Posterior cingulate gyrus (tissue), 11 donors: ENCODE data around the gene SYNJ2.

ENCODE experiments used
- DNase-seq, 10 donors: peaks; one replicate each; pipeline versions ENCODE4 v3.0.0 to v3.0.0-alpha.2; 2020 to 2021; ENCODE audit warnings: mixed read lengths in 3 of 10
- intact Hi-C: fragments of 100-400 bp; cut with DNase I; formaldehyde crosslinking; loops from one replicate; pipeline ENCODE4 v1.15.1; 2023

The SYNJ2 gene

GRCh38 chr6:158064725-158065251 lies 83.1 kb downstream of the SYNJ2 start:
- DNase-seq = peak in 2 of 10 donors; percentile 54 to 62
- intact Hi-C loops = no loop called here

DNA sequence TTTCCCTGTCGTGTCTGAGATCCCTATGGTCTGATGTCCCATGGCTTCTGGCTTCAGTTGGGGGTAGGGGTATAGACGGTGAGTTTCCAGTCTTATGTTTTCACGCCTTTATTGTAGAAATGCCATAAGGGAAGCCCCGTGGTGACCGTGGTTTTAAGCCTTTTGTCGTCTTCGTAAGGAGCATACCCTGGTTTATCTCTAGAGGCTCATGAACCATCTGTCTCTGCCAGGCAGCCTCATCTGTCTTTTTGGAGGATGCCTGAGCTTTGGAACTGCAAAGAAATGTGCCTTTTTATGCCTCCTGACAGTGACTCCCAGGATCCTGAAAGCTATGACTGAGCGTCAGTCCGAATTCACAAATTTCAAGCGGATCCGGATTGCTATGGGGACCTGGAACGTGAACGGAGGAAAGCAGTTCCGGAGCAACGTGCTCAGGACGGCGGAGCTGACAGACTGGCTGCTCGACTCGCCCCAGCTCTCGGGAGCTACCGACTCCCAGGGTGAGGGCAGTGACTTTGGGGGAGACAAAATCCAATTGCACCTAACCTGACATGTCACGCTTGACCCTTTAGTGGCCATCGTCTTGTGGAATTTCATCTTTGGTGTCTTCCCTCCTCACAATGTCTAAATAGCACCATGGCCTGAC lies 84.6 kb downstream of the SYNJ2 start:
- intact Hi-C loops = no loop called here
- peak in 2 of 10 donors; percentile 40 to 76 for DNase-seq

DNA sequence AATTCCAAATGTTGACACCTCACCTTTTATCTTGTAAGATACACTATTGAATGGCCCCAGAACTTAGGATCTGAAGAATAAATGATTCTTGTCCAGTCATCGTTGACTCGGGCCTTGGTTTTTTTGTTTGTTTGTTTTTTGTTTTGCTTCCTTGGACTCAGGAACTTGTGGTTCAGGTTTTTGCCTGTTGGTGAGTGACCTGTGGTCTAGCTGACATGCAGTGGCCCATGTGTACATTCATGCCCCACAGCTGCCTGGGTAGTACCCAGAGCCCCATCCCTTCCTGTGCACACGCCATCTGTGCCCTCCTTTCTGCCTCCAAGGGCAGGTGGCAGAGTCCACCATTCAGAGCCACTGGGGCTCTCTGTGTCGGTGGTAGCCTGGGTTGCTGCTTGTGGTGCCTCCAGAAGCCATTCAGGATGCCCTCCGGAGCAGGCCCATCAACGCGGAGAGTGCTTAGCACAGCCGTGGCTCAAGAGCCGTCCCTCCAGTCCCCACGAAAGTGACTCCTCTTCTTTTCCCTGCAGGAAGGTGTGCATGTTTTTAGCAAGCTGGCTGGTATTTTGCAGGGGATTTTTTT lies 85.9 kb downstream of the SYNJ2 start:
- intact Hi-C loops = no loop called here
- DNase-seq = peak in 2 of 10 donors; percentile 29 to 49

DNA sequence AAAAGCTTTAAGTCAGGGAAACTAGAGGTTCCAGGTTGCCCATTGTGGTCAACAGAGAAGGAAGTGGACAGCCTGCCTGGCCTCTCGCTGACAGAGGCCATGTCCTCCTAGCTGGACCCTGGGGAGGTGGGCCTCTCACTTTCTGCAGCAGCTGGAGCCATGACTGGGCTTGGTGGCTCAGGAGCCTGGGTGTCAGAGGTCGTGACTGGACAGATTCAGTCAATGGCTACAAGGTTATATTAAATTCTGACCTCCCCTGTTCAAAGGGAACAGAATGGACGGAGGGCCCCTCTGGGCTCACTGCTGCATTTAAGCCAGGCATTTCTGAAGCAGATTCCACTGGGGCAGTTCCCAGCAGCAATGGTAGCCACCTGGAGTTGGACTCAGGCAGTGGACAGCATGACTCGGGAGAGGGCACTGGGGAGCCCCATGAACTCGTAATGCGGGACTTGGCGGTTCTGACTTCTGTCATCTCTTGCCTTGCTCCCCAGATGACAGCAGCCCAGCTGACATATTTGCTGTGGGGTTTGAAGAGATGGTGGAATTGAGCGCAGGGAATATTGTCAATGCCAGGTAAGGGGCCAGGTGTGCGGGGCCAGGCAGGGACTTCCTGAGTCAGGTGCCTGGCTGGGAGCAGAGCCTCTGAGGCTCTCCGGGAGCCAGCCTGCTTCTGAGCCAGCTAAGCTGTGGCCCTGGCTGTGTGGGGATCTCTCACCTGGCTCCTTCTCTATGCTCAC lies 86.7 kb downstream of the SYNJ2 start:
- intact Hi-C loops = no loop called here
- DNase-seq = peak in 2 of 10 donors; percentile 66 to 73

DNA sequence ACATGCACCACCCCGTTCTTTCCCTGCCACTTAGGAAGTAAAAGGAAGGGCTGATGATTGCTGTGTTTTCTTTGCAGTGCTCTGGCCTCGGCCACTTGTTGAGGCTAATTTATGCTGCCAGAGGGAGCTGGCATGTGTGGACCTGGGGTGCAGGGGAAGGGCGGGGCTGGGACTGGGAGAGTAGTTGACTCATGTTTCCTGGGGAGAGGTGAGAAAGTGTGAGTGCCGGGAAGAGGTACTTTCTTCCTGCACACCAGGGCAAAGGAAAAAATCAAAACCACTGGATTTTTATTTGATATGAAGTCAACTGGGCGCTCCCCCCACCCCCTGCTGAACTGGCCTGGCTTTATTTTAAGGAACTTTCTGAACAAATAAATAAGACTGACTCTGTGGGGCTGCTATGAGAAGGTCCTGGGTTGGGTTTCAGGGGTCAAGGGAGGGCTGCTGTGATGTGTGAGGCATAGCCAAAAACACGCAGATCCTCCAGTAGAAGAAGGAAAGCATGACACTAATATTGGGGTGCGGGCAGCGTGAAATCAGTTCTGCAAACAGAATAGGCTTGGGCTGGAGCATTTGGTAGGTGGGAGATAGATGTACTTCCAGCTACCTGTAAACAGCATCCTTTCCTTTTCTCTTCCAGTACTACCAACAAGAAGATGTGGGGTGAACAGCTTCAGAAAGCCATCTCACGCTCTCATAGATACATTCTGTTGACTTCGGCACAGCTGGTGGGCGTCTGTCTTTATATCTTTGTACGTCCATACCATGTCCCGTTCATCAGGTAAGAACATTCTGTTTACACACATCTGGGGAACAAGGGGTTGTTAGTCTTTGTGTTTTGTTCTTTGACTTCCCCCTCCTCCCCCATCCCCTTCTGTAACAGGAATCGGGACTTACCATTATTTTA lies 87.5 kb downstream of the SYNJ2 start:
- intact Hi-C loops = no loop called here

GRCh38 chr6:158069800-158070195 lies 88.1 kb downstream of the SYNJ2 start:
- intact Hi-C loops = loop anchor here (5.0 kb wide), 4 partner anchors 32 to 747 kb away; partner anchors contain the start of genes SYNJ2 and TMEM242
- no peak for DNase-seq

More for the DNA sequence above, 87.5 kb downstream of the SYNJ2 start:
- peak in 2 of 10 donors; percentile 7 to 18 for DNase-seq

- intact Hi-C loops = loop anchor here (5.0 kb wide), 4 partner anchors 33 to 748 kb away; partner anchors contain the start of genes SYNJ2 and TMEM242
- peak in 1 of 10 donors; percentile 75 for DNase-seq
Measured at GRCh38 chr6:158070513-158070912, 88.8 kb downstream of the SYNJ2 start.

GRCh38 chr6:158071121-158072082 lies 89.7 kb downstream of the SYNJ2 start:
- DNase-seq = peak in 1 of 10 donors; percentile 66
- intact Hi-C loops = loop anchor here (5.0 kb wide), 4 partner anchors 34 to 749 kb away; partner anchors contain the start of genes SYNJ2 and TMEM242

DNA sequence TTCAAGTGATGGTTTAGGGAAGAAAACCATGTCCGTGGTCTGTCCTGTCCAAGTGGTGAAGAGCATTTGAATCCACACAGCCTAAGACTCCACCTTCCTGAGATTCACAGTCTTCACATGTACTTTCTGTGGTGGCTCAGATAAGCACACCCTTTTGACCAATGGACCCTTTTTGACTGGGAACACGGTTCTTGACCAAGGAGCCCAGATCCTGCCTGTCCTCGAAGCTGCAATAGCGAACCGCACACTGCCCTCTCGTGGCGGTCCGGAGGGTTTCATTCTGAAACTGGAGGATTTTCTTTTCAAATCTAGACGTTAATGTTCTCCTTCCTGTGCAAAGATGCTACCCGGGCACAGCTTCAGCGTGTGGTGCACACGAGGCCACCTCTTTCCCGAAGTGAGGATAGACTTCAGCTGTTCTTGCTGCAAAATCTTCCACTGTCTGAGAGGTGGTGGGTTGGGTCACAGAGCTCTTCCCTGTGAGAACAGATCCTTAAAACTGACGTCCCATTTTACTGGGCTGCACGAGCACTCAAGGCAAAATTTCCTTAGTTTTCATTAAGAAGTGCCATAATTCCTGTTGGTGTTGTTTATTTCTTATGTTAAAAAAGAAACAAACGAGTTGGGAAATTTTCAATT lies 90.5 kb downstream of the SYNJ2 start:
- DNase-seq = peak in 9 of 10 donors; percentile 64 to 97 (median 80)
- intact Hi-C loops = loop anchor here (5.0 kb wide), 4 partner anchors 35 to 750 kb away; partner anchors contain the start of genes SYNJ2 and TMEM242

DNA sequence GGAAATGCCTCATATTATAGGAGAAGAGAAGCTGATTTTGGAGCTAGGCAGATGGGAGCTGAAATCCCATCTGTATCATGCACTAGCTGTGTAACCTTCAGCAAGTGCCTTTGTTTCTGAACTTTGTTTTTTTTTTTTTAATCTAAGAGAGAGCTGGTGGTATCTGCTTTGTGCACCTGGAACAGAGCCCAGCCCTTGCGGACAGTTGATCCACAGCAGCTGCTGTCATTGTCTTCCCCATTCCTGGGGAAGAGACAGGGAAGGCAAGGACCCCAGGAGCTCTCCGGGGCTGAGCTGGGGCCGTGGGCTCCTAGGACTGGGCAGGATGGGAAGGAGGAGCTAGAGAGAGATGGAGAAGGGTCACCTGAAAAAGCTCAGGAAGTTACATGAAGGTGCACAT lies 92.1 kb downstream of the SYNJ2 start:
- DNase-seq = no peak
- intact Hi-C loops = loop anchor here (5.0 kb wide), 4 partner anchors 36 to 751 kb away; partner anchors contain the start of genes SYNJ2 and TMEM242

- intact Hi-C loops = no loop called here
- no peak for DNase-seq
Measured at GRCh38 chr6:158076548-158076947, 94.9 kb downstream of the SYNJ2 start.

DNA sequence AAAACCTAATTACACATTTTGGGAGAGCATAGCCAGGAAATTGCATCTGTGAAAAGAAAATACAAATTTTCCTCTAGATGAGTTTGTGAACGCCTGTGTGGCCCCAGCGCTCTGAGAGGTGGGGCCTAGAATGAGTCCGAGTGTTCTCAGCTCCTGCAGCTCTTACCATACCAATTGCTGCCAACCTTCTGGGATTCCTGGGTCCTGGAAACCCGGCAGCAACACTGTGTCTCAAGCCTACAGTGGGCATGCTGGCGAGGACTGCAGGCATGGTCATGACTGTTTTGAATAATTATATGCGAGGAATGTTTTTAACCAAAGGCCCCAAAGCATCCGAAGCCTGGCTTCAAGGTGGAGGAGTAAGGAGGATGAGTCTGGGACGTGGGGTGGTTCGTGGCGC lies 96.0 kb downstream of the SYNJ2 start:
- peak in 1 of 10 donors; percentile 20 for DNase-seq
- intact Hi-C loops = no loop called here

DNA sequence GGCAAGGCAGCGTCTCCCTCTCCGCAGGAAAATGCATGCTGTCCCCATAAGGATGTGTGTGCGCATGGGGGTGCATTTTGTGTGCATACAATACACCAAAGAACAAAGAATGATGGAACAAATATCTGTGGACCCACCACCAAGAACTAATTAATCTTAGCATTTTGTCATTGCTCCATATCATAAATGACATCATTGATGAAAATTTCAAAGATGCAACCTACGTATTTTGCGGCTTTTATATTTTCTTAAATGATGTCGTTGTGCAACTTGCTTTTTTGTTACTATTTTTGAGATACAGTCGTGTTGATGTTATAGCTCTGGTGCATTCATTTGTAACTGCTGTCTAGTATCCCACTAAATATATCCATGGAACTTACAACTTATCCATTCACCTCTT lies 96.7 kb downstream of the SYNJ2 start:
- no peak for DNase-seq
- intact Hi-C loops = no loop called here

GRCh38 chr6:158080849-158081656 lies 99.4 kb downstream of the SYNJ2 start:
- peak in 1 of 10 donors; percentile 30 for DNase-seq
- intact Hi-C loops = no loop called here

- peak in 1 of 10 donors; percentile 15 for DNase-seq
- intact Hi-C loops = no loop called here
Measured at GRCh38 chr6:158081657-158081935, 99.9 kb downstream of the SYNJ2 start.

DNA sequence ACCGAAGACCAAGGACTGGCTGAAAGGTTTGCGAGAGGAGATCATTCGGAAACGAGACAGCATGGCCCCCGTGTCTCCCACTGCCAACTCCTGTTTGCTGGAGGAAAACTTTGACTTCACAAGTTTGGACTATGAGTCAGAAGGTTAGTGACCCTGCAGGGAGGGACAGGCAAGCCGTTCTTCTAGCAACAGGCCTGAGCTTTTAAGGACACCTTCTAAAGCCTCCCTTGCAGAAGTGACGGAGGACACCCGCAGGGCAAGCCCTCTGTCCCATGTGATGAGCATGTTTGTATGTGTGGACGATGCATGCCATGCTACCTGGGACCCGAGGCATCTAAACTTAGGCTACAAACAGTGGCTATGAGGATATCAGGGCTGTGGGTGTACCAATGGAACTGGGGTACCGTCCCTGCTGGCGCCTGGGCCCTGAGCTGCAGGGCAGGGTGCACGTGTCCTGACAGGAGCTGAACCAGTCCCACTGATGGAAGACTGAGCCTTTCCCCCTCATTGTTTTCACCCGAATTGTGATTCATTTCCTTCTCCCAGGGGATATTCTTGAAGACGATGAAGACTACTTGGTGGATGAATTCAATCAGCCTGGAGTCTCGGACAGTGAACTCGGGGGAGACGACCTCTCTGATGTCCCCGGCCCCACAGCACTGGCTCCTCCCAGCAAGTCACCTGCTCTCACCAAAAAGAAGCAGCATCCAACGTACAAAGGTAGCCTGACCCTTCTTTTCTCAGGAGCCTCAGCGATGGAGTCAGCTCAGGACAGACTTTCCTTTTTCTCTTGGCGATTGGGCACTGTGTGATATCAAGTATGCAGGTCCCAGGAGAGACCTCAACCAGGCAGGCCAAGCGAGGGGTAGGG lies 102.0 kb downstream of the SYNJ2 start:
- DNase-seq = peak in 1 of 10 donors; percentile 39

More for the DNA sequence above, 102.0 kb downstream of the SYNJ2 start:
- intact Hi-C loops = no loop called here
